ENCODE data around the gene MPZL2.

DNA sequence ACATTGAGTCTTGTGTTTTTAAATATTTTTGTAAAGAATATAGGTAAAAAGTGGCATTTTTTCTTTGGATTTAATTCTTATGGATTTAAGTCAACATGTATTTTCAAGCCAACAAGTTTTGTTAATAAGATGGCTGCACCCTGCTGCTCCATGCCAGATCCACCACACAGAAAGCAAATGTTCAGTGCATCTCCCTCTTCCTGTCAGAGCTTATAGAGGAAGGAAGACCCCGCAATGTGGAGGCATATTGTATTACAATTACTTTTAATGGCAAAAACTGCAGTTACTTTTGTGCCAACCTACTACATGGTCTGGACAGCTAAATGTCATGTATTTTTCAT, 40.1 kb upstream of the MPZL2 start:
- TF ChIP-seq, protein P1, sequence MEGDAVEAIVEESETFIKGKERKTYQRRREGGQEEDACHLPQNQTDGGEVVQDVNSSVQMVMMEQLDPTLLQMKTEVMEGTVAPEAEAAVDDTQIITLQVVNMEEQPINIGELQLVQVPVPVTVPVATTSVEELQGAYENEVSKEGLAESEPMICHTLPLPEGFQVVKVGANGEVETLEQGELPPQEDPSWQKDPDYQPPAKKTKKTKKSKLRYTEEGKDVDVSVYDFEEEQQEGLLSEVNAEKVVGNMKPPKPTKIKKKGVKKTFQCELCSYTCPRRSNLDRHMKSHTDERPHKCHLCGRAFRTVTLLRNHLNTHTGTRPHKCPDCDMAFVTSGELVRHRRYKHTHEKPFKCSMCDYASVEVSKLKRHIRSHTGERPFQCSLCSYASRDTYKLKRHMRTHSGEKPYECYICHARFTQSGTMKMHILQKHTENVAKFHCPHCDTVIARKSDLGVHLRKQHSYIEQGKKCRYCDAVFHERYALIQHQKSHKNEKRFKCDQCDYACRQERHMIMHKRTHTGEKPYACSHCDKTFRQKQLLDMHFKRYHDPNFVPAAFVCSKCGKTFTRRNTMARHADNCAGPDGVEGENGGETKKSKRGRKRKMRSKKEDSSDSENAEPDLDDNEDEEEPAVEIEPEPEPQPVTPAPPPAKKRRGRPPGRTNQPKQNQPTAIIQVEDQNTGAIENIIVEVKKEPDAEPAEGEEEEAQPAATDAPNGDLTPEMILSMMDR (IDR thresholded peaks at IDR 0.05; ENCODE audit: low read length): no peak
- no peak for TF ChIP-seq EZH2 (IDR thresholded peaks at IDR 0.05; ENCODE audit: borderline replicate concordance, low read length)
